SH-SY5Y (cell line): ENCODE data around the gene ECI2.

Source experiments
- GATA2 ChIP-seq: IDR thresholded peaks from 2 replicates; pipeline ENCODE4 v1.6.1; 2011; ENCODE audit warnings: mild to moderate bottlenecking, low read depth, low read length
- GATA3 ChIP-seq: IDR thresholded peaks from 2 replicates; pipeline ENCODE4 v1.6.1; 2011; ENCODE audit warnings: low read depth, mild to moderate bottlenecking, low read length, moderate library complexity

GRCh38 chr6:4133941-4134838 lies 1.2 kb downstream of the ECI2 start:
- TF ChIP-seq GATA3 (no peak), GATA2 (no peak)
